Esophagus squamous epithelium (tissue), 5 donors: ENCODE measurements around the gene SNED1. TPM values are rescaled to one million over a fixed set of nuclear protein-coding genes. Genes with fewer than 3 reads are reported as not detected.
A peak's percentile ranks its signal among the peaks of the same experiment; 100 is the strongest.

Source experiments
- DNase-seq: peaks from one replicate; lab custom pipeline; 2025; lab: John Stamatoyannopoulos, UW
- H3K27ac ChIP-seq, 4 donors: fragments of 200-600 bp; sonication (generic); one replicate each; pipeline ENCODE4 v1.5.1; 2016 to 2019; ENCODE audit warnings: mild to moderate bottlenecking in 1 of 4
- H3K27me3 ChIP-seq, 4 donors: fragments of 200-600 bp; sonication (generic); 1 replicate in 3 of 4; 2 replicates in 1 of 4; pipeline versions ENCODE4 v1.5.1 to v1.6.0; 2017 to 2021; ENCODE audit warnings: antibody characterized with exemption in 1 of 4
- H3K36me3 ChIP-seq, 3 donors: fragments of 200-600 bp; sonication (generic); one replicate each; pipeline ENCODE4 v1.5.1; 2016 to 2019
- H3K4me1 ChIP-seq, 3 donors: fragments of 200-600 bp; sonication (generic); one replicate each; pipeline ENCODE4 v1.5.1; 2017 to 2019
- H3K4me3 ChIP-seq, 4 donors: fragments of 200-600 bp; sonication (generic); 1 replicate in 3 of 4; 2 replicates in 1 of 4; pipeline ENCODE4 v1.5.1; 2016 to 2019; ENCODE audit warnings: mild to moderate bottlenecking in 2 of 4, moderate library complexity in 1 of 4
- H3K9me3 ChIP-seq, 3 donors: fragments of 200-600 bp; sonication (generic); one replicate each; pipeline ENCODE4 v1.5.1; 2016 to 2019
- POLR2A ChIP-seq, 4 donors: fragments of 450-650 bp; IDR thresholded peaks; one replicate each; pipeline ENCODE4 v1.6.1; 2017; ENCODE audit warnings: antibody characterized with exemption in 4 of 4, mild to moderate bottlenecking in 4 of 4, moderate library complexity in 3 of 4
- WGBS, 2 donors: methylation state at CpG; one replicate each; pipeline ENCODE4 v1.1.5; 2018; 5-methylcytosine and 5-hydroxymethylcytosine counted together
- intact Hi-C: fragments of 100-400 bp; cut with DNase I; formaldehyde crosslinking; loops from one replicate; pipeline ENCODE4 v1.15.0; 2022
- total RNA-seq, 4 donors: library from RNA; depleted of rRNA; stranded (reverse); fragments of >200 nt; gene quantifications; one replicate each; pipeline ENCODE4 v1.1.0, GENCODE V29; 2016
- TF ChIP-seq, protein P1 (sequence below), 6 experiments: fragments of 450-650 bp in 4 of 6; fragments of 200-600 bp in 2 of 6; sonication (generic) in 2 of 6; IDR thresholded peaks; one replicate each; pipeline ENCODE4 v1.5.1; 2016 to 2019; ENCODE audit warnings: antibody characterized with exemption in 6 of 6, mild to moderate bottlenecking in 4 of 6, moderate library complexity in 4 of 6
- donor health status: DM: yes; HTN: yes; CAD: no.

Gene SNED1
- total RNA-seq, 4 donors from 2014 or later = 3.3 to 13.9 (median 4.8) TPM

DNA sequence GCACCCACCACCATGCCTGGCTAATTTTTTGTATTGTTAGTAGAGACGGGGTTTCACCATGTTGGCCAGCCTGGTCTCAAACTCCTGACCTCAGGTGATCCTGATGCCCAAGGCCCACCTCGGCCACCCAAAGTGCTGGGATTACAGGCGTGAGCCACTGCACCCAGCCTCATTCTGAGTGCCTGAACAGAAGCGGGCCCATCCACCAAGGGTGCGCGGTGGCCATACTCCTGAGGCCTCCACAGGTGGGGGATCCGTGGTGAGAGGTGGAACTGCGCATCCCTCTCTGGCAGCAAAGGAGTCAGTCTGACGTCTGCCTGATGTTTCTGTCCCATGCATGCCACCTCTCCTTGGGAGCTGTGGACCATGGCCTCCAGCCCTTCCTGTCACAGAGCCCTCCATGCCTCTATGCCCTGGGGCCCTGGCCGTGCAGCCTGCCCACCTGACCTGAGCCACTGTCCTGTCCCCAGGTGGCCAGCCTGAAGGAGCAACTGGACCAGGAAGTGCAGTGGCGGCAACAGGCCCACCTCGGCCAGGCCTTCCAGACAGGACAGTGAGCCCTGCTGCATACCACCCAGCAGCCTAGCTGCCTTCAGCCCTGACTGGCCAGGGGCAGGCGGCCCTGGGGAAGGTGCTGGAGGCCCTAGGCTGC is 7.6 kb upstream of the SNED1 start:
- intact Hi-C loops = no loop called here
- Histone ChIP-seq H3K4me3 (no peak overlapping the region), H3K27me3 (peaks cover 0 to 11% (median 0%) of the 10 kb centered on the region in 4 donors), H3K4me1 (peaks cover 20 to 82% (median 52%) of the 10 kb centered on the region in 3 donors), H3K9me3 (peaks cover 0 to 9% (median 0%) of the 10 kb centered on the region in 3 donors), H3K27ac (peak overlapping the region; percentile 60 to 89 (median 78)), H3K36me3 (no peaks in the 10 kb centered on the region)
- no peak for DNase-seq
- TF ChIP-seq, protein P1, sequence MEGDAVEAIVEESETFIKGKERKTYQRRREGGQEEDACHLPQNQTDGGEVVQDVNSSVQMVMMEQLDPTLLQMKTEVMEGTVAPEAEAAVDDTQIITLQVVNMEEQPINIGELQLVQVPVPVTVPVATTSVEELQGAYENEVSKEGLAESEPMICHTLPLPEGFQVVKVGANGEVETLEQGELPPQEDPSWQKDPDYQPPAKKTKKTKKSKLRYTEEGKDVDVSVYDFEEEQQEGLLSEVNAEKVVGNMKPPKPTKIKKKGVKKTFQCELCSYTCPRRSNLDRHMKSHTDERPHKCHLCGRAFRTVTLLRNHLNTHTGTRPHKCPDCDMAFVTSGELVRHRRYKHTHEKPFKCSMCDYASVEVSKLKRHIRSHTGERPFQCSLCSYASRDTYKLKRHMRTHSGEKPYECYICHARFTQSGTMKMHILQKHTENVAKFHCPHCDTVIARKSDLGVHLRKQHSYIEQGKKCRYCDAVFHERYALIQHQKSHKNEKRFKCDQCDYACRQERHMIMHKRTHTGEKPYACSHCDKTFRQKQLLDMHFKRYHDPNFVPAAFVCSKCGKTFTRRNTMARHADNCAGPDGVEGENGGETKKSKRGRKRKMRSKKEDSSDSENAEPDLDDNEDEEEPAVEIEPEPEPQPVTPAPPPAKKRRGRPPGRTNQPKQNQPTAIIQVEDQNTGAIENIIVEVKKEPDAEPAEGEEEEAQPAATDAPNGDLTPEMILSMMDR (IDR thresholded peaks at IDR 0.05) = no peak
- TF ChIP-seq POLR2A (IDR thresholded peaks at IDR 0.05) = no peak
- 83 to 100% methylated on average over 1 to 2 of the region's 13 CpGs for WGBS, 2 donors

DNA sequence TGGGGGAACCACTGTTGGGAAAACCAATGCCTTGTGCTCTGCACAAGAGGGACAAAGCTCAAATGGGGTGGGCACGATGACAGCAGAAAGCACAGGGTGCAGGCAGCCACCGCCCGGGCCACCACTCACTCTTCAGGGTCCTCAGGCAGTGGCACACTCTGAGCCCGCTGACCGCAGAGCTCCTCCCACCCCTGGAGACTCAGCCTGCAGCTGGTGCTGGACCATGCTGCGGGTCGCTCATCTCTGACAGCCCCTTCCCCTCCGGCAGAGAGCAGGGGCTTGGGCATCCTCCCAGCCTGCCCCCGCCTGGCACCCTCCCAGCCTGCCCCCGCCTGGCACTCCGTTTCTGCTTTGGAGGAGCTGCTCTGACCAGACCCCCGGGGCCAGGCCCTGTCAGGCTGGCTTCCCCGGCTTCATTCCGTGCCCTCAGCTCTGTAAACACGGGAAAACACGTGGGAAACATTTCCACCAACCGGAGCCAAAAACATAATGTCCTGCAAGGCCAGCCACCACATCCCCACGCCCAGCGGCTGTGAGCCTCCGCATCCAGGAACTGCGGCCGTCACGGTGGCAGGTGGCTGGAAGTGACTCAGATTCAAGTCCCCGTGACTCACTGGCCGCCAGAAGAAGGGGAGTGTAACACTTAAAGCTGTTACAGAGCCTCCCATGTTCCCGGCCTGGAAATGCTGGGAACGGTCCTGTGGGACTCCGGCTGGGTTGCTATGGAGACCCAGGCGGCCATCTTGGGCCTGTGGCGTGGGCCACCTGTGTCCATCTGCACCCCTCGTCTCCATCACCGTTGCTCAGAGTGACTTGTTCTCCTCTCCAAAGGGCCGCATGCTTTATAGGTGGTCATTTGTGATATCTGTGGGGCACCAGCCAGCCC is 6.8 kb upstream of the SNED1 start:
- 21 to 68% methylated on average over 6 to 14 of the region's 33 CpGs for WGBS, 2 donors
- peak; percentile 48 for DNase-seq
- intact Hi-C loops = no loop called here
- Histone ChIP-seq H3K36me3 (no peaks in the 10 kb centered on the region), H3K4me1 (peaks cover 20 to 82% (median 51%) of the 10 kb centered on the region in 3 donors), H3K4me3 (peak overlapping the region in 1 of 4 donors; percentile 26), H3K27ac (peak overlapping the region; percentile 60 to 89 (median 78)), H3K27me3 (peaks cover 0 to 3% (median 0%) of the 10 kb centered on the region in 4 donors), H3K9me3 (peaks cover 0 to 9% (median 0%) of the 10 kb centered on the region in 3 donors)
- TF ChIP-seq, protein P1 (IDR thresholded peaks at IDR 0.05) = no peak
- no peak for TF ChIP-seq POLR2A (IDR thresholded peaks at IDR 0.05)

DNA sequence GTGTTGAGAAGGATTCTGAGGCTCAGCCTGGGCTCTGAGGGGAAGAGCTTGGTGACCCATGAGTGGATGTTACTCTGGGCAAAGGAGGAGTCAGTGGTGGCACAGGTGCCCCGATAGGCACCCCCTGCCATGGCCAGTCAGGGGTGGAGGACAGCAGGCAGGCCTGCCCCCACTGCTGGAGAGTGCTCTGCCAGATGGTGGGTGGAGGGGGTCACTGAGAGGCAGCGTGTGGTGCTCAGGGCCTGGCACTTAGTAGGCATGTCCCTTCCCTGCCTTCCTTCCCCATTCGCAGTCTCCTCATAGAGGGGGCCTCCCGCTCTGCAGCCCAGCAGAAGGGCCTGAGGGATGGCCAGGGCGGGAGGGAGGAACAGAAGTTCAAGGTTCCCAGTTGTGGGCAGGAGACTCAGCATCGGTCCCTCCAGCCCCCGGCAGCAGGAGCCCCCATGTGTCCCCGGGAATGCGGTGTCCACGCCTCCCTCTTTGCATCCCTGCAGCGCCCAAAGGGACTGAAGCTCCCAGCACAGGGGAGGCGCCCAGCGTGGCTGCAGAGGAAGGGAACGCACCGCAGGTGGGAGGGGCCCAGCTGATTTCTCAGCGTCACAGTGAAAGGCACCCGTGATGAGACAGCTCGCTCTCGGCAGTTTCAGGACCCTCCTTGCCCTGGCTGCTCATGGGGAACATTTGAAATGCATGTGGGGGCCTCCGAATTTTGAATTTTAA is 5.7 kb upstream of the SNED1 start:
- H3K27me3 ChIP-seq = peaks cover 0 to 3% (median 0%) of the 10 kb centered on the region in 4 donors
- intact Hi-C loops = no loop called here
- H3K4me3 ChIP-seq = no peak overlapping the region
- H3K36me3 ChIP-seq = no peaks in the 10 kb centered on the region
- H3K4me1 ChIP-seq = peaks cover 21 to 82% (median 53%) of the 10 kb centered on the region in 3 donors
- no peak for DNase-seq
- TF ChIP-seq POLR2A (IDR thresholded peaks at IDR 0.05) = no peak
- TF ChIP-seq, protein P1 (IDR thresholded peaks at IDR 0.05) = no peak
- peaks cover 0 to 9% (median 0%) of the 10 kb centered on the region in 3 donors for H3K9me3 ChIP-seq
- peak overlapping the region in 3 of 4 donors; percentile 74 to 89 (median 81) for H3K27ac ChIP-seq
- WGBS, 2 donors = 53 to 85% methylated on average over 5 to 9 of the region's 20 CpGs

DNA sequence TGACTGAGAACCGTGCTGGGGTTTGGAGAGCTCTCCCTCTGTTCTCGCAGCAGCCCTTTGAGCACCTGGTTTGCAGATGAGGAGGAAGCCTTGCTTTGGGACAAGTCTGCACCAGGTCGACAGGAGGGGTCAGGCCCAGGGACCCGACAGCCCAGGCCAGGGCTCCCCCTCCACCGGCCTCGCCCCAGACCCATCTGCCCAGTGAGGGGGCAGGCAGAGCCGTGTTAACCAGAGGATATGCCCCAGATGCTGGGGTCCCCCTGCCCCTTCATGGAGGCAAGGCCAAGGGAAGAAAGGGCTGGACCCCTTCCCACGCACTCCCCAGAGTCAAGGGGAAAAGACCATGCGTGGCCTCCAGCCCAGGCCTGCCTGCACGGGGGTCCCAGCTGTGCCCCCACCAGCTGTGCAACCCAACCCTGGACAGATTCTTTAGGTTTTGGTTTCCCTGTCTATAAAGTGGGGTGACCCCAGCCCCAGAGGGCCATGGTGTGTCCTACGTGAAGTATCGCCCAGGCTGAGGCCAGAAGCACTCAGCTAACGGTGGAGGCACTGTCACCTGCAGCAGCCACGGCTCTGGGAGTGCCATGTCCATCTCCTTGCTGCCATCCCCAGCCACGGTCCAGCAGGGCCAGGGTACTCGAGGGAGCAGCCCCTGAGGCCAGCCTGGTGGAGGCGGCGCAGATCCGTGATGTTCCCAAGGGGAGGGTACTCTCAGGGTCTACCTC is 4.8 kb upstream of the SNED1 start:
- Histone ChIP-seq H3K4me3 (no peak overlapping the region), H3K36me3 (no peaks in the 10 kb centered on the region), H3K27ac (peak overlapping the region in 1 of 4 donors; percentile 21), H3K4me1 (peaks cover 19 to 80% (median 47%) of the 10 kb centered on the region in 3 donors), H3K27me3 (peaks cover 0 to 9% (median 0%) of the 10 kb centered on the region in 4 donors), H3K9me3 (no peaks in the 10 kb centered on the region)
- intact Hi-C loops = no loop called here
- DNase-seq = no peak
- WGBS, 2 donors = 88 to 92% methylated on average over 5 to 7 of the region's 19 CpGs
- TF ChIP-seq POLR2A (IDR thresholded peaks at IDR 0.05) = no peak
- TF ChIP-seq, protein P1 (IDR thresholded peaks at IDR 0.05) = no peak
